AG20443 (cell line): ENCODE results near the gene TMEM91.
"Not testable (repeated sequence)": the region's sequence is repeated elsewhere in the genome, so short reads cannot be mapped to it uniquely, and the experiment has no call there.

Experiments
- DNase-seq: peaks from one replicate; pipeline ENCODE4 v3.0.0; 2012; ENCODE audit warnings: low spot score, mixed read lengths

The TMEM91 gene

DNA sequence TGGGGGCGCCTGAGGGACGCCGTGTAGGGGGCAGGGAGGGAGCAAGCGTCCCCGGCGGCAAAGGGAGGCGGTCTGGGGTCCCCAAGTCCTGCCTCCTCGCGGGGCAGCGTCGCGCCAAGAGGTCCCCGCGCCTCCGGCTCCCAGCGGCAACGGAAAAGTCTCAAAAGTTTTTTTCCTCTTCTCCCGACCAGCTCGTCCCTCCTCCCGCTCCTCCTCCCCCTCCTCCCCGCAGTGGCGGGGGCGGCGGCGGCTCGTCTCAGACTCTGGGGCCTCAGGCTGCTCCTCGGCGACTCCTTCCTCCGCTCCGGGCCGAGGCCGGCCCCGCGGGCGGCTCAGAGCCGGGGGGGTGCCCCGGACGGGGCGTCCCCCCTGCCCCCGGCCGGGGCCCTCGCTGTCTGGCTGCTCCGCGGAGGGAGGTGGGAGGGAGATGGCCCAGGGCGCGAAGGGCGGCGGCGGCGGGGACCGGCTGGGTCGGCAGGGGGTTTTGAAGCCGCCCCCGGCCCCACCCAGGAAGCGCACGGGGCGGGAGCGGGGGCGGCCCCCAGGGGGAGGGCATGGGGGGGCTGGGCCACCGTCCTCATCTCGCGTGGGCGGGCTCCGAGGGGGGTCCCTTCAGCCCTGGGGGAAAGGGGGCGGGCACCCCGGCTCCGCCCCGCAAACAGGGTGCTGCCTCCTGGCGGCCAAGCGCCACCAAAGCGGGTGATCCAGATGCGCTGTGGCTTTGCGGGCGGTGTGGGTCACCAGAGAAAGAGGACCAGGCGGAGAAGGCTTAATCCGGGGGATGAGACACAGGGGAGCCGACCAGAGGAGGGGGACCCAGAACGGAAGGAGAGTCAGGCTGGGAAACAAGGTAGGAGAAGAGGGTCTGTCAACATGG lies 22.6 kb upstream of the TMEM91 start, which contains the start of gene TGFB1:
Gene TGFB1 (minus strand): TSS at position 457 of the 877 bp plus-strand sequence. CDS start 878 bp downstream, outside the sequence.
- peak; percentile 96 for DNase-seq

GRCh38 chr19:41354343-41354953 lies 21.9 kb upstream of the TMEM91 start:
- no peak for DNase-seq

- DNase-seq = no peak
These were observed 21.3 kb upstream of the TMEM91 start for GRCh38 chr19:41355035-41355434.

- DNase-seq = no peak
These were observed 20.5 kb upstream of the TMEM91 start for GRCh38 chr19:41355802-41356201.

- no peak for DNase-seq
These were observed 19.2 kb upstream of the TMEM91 start for GRCh38 chr19:41356984-41357739.

DNA sequence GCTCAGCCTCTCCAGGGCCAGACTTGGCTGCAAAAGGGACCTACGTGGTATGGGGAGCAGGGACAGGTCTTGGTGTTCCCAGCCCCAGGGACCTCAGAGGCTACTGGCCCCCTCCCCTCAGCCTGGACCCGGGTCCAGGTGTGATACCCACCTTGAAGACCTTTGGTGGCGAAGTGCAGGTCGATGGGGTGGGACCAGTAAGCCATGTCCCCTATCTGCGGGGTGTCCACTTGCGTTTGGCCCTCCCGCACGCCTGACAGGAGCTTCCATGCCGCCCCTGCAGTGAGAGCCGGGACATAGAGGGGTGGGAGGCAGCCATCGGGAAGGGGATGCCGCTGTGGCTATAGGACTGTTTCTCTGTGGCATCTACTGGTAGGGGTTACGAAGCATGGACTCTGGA lies 18.6 kb upstream of the TMEM91 start:
- DNase-seq = no peak

DNA sequence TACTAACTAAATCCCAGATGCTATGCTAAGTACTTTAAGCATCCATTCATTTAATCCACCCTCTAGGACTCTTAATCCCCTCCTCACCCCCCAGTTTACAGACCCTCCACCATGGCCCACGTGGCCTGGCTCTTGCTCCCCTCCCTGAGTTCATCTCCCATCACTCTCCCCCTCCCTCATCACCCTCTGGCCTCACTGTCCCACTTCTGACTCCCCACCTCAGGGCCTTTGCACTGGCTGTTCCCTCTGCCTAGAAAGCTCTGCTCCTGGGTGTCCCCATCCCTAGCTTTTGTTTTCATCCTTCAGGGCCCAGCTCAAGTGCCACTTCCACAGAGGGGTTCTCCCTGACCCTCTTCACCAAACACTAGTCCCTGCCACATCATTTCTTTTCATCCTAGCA lies 16.6 kb upstream of the TMEM91 start:
- no peak for DNase-seq

DNA sequence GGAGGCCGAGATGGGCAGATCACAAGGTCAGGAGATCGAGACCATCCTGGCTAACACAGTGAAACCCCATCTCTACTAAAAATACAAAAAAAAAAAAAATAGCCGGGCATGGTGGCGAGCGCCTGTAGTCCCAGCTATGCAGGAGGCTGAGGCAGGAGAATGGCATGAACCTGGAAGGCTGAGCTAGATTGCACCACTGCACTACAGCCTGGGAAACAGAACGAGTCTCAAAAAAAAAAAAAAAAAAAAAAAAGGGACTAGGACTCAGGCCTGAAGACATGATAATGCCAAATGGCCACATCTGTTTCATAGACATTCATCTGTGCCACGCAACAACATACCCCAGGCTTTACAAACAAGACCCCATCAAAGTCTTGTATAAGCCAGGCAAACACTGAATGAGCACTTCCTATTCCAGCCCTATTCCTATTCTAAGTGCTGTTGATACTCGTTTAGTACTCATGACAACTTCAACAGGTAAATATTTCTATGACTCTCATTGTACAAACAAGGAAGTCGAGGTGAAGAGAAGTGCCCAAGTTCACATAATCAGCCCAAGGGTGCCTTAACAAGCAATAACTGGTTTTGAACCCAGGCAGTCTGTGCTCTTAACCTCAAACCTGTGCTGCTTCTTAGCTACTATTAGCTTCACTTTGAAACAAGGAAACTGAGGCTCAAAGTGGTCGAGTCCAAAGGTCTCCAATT lies 14.0 kb upstream of the TMEM91 start:
- DNase-seq = no peak

- no peak for DNase-seq
These were observed 13.0 kb upstream of the TMEM91 start for GRCh38 chr19:41363371-41363752.

DNA sequence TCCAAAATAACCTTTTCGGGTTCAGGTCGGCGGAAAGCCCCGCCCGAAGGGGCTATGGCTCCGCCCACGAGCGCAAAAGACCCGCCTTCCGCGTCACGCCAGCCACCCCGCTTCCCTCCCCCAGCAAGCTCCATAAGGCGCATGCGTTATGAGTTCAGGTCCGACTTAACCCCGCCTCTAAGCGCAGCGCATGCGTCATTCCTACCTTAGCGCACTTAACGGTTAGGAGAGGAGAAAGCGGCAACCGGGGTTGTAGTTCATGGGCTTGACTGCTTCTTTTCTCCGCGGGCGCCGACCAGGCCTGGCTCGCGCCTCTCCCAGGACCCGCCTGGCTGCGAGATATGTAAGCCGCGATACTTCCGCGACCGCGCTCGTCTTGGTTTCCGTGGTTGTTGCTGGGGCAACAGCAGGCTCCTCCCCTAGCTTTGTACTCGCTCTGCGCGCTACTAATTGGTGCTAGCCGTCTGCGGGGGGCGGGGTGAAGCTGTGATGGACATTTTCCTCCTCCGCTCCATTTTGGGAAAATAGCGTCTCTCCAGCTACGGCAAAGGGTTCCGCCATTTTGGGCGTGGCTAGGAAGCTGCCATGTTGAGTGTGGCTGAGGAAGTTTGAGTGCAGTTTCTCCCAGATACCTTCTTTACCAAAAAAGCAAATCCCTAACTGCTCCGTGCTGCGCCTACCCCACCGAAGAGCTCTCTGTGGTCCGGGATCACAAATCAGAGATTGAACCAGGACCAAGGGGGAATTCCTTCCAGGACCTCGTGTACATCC lies 12.4 kb upstream of the TMEM91 start, which contains the start of gene B9D2:
Gene B9D2 (minus strand): TSS at position 397 of the 771 bp plus-strand sequence. CDS start 630 bp downstream, outside the sequence.
- DNase-seq = peak; percentile 98

DNA sequence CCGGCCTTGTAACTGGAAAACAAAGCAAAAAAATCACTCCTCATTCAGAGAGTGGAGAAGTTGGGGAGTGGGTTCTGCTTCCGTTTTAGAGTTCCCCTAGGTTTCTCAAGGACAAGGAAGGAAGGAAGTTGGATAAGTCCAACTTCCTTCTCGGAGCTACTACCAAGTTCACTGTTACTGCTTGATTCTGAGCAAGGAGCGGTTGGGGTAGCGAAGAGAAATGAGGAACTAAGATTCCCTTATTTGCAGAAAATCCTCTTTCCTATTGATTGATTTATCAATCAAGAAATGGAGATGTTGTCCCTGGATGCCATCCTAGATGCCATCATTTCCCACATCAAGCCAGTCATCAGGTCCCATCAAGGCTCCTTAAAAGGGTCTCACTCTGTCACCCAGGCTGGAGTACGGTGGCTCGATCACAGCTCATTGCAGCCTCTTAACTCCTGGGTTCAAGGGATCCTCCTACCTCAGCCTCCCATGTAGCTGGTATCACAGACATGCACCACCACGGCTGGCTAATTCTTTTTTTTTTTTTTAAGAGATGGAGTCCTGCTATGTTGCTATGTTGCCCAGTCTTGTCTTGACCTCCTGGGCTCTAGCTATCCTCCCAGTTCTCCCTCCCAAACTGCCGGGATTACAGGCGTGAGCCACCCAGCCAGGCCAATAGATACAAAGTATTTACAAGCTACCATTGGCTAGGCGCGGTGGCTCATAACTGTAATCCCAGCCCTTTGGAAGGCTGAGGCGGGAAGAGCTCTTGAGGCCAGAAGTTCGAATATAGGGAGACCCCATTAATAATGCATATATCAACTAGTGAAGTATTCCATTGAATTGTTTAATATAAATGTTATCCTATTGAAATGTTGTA lies 11.6 kb upstream of the TMEM91 start:
- DNase-seq = no peak

DNA sequence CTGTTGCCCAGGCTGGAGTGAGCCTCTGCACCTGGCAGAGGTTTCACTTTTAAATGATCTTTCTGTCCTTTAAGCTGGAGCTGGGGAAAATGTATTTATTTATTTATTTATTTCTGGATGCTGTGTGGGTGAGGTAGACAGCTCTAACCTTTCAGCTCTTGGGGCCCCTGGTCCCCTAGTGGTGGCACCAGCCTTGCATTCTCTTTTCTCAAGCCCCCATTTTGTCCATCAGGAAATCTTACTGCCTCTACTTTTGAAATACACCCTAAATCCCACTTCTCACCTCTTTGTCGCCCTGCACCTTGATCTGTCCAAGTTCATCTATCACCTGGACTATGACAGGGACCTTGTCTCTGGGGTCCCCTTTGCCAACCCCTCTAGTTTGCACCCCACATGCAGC lies 10.2 kb upstream of the TMEM91 start:
- DNase-seq = no peak

GRCh38 chr19:41367848-41368301 lies 8.5 kb upstream of the TMEM91 start:
- peak; percentile 62 for DNase-seq

- no peak for DNase-seq
These were observed 6.6 kb upstream of the TMEM91 start for GRCh38 chr19:41369769-41370168.

DNA sequence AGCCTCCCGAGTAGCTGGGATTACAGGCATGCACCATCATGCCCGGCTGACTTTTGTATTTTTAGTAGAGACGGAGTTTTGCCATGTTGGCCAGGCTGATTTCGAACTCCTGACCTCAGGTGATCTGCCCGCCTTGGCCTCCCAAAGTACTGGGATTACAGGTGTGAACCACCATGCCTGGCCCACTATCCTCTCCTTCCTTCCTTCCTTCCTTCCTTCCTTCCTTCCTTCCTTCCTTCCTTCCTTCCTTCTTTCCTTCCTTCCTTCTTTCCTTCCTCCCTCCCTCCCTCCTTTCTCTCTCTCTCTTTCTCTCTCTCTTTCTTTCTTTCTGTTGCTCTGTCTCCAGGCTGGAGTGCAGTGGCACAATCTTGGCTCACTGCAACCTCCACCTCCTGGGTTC lies 5.2 kb upstream of the TMEM91 start:
- not testable (repeated sequence) for DNase-seq

DNA sequence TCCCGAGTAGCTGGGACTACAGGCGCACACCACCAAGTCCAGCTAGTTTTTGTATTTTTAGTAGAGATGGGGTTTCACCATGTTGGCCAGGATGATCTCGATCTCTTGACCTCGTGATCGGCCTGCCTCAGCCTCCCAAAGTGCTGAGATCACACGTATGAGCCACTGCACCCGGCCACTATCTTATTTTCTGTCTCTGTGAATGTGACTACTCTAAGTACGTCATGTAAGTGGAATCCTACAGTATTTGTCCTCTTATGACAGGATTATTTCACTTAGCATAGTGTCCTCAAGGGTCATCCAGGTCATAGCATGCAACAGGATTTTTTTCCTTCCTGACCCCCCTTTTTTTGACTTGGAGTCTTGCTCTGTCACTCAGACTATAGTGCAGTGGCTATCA lies 4.8 kb upstream of the TMEM91 start:
- no peak for DNase-seq

DNA sequence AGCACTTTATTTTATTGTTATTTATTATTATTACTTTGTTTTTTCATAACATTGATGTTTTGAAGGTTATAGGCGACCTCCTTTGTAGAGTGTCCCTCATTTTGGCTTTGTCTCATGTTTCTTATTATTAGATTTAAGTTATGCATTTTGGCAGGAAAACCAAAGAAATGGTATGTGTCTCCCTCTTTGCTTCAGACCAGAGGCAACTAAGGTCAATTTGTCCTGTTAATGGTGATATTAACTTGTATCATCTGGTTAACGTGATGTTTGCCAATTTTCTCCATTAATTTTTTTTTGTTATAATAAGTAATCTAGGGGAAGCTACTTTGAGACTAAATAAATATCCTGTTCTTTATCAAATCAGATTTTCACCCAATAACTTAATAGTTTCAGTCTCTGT lies 3.8 kb upstream of the TMEM91 start:
- DNase-seq = no peak

GRCh38 chr19:41373993-41374392 lies 2.3 kb upstream of the TMEM91 start:
- DNase-seq = peak; percentile 84

DNA sequence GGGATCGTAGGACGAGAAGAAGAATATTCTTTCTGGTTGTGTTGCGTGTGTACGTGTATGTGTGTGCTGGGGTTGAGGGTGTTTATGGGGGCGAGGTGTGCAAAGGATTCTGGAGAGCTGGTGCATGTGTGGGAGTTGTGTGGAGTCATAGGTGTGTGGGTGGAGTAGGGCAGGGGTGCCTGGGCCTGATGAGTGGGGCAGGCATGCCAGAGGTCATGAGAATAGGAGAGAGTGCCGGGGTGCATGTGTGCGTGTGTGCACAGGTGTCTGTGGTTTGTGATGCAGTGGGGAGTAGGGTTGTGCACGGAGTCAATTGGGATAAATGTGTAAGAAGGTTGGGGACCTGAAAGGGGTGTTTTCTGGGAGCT lies 649 bp downstream of the TMEM91 start:
- no peak for DNase-seq
